GM19455 (cell line): Measurements from ENCODE around the gene LINGO3.
"Not testable (repeated sequence)": the region's sequence is repeated elsewhere in the genome, so short reads cannot be mapped to it uniquely, and the experiment has no call there.

ENCODE experiments used
- ATAC-seq: cut with Tn5 transposase; IDR thresholded peaks from one replicate; pipeline ENCODE4 v1.9.1; 2021; ENCODE audit not compliant: unreplicated experiment

LINGO3 gene

DNA sequence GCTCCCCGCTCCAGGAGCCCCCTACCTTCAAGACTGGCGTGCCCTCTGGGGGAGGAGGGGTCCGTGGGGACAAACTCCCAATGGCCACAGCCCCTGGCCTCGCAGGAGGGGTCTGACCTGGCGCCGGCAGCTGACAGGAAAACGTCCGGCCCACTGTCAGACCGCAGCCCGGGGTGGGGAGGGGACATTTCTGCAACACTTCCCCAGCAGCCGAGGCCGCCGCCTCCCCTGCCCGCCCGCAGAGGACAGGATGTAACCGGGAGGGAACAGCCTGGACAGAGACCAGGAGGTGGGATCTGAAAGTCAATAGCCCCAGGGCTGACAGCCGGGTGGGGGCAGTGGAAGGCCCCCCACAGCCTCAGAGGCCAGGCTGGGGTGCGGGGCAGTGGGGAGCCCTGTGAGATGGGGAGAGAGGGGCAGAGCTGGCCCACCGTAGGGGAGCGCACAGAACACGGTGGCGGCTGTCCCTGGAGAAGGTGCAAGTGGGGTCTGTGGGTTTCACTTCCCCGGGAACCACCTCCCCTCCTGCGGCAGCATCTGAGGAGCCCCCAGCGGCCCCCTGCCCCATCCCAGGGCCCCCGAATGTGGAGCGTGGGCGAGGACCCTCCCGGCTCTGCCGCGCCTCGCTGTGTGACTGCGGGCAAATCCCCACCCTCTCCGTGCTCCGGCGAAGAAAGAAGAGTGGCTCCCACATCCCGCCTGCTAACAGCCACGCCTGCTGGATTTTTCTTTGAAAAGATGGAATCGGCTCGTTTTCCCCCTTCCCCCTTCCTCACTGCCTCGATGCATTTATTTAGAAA, 25.7 kb downstream of the LINGO3 start, which contains the start of gene PEAK3:
TSS of gene PEAK3 (minus strand) at position 114 of the 800 bp plus-strand sequence. CDS start 1,244 bp downstream, outside the sequence.
- ATAC-seq = no peak

DNA sequence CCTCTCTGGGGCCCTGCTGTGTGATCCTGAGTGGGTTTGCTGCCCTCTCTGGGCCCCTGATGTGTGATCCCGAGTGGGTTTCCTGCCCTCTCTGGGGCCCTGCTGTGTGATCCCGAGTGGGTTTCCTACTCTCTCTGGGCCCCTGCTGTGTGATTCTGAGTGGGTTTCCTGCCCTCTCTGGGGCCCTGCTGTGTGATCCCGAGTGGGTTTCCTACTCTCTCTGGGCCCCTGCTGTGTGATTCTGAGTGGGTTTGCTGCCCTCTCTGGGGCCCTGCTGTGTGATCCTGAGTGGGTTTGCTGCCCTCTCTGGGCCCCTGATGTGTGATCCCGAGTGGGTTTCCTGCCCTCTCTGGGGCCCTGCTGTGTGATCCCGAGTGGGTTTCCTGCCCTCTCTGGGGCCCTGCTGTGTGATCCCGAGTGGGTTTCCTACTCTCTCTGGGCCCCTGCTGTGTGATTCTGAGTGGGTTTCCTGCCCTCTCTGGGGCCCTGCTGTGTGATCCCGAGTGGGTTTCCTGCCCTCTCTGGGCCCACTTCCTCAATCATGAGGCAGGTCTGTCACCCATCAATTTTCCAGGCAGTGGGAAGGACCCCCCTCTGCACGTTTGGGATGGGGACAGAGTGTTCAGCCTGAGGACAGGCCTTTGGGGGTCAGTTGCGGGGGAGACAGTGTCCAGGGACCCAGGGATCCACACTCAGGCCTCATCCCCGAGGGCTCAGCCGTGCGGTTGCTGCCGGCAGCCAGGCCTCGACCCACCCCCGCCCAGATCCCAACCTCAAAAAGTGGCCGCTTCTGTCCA, 26.5 kb downstream of the LINGO3 start:
- ATAC-seq = not testable (repeated sequence)

DNA sequence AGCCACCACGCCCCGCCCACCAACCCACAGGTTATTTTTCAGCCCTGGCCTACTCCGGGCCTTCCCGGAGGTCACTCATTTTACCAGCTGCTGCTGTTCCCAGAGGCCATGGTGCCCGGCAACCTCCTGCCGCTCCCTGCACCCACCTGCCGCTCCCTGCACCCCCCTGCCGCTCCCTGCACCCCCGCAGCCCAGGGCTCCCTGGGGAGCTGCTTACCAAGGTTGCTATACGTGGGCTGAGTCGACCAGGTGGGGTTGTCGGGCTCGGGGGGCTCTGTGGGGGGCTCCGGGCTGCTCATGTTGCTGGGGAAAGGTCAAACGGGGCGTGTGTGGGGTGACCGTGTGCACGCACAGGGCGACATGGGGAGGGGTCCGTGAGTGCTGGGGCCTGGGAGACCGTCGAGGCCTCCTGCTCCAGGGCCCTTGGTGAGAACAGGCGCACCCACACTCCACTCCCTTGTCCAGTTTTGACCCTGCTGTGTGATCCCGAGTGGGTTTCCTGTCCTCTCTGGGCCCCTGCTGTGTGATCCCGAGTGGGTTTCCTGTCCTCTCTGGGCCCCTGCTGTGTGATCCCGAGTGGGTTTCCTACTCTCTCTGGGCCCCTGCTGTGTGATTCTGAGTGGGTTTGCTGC, 27.2 kb downstream of the LINGO3 start:
- ATAC-seq = no peak

DNA sequence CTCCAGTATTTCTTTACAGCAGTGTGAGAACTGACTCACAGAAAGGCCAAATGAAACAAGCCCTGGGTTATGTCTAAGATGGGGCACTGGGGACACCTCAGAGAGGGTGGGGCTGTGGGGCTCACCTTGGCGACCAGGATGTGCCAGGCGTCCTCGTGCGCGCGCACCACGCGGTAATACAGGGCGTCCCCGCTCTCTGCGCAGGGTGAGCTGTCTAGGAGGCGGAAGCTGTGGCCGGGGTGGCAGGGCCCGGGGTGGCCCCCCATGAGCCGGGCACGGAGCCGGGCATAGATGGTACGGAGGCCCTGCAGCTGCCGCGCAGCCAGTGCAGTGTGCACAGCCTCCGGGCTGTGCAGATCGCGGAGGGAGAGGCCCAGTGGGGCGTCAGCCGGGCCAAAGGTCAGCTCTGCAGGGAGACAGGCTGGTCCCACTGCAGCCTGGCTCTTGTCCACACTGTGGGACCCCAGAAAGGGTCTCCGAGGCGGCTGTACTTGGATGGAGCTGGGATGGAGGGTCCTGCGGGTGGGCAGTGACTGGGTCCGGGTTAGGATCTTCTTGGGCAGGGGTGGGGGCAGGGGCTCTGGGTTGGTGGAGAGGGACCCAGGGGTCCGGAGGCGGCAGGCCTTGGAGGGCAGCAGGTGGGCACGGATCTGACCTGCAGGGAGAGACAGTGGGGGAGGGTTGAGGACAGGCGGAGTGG, 29.3 kb downstream of the LINGO3 start:
- ATAC-seq = no peak

DNA sequence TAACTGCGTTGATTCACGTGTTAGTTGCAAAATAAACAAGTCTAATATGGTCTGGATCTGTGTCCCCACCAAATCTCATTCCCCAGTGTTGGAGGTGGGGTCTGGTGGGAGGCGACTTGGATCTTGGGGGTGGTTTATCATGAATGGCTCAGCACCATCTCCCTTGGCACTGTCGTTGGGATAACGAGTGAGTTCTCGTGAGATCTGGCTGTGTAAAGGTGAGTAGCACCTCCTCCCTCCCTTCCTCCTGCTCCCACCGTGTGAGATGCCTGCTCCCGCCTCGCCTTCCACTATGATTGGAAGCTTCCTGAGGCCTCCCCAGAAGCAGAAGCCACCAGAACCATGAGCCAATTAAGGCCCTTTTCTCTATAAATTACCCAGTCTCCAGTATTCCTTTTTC, 30.8 kb downstream of the LINGO3 start:
- no peak for ATAC-seq

DNA sequence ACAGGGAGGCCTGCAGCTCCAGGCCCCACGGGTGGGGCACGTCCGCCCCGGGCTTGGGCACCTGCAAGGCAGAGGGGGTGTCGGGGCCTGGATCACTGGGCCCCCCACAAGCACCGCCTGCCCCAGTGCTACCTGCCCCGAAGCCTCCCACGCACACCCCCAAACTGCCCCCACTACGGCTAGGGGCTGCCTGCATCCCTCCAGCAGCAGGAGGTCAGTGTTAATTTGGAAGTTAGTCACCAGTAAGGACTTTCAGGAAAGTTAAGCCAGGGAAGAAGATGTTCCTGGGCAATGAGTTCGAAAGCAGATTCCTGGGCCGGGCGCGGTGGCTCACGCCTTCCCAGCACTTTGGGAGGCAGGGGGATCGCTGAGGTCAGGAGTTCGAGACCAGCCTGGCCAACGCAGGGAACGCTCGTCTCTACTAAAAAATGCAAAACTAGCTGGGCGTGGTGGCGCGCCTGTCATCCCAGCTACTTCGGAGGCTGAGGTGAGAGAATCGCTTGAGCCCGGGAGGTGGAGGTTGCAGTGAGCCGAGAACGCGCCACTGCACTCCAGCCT, 31.4 kb downstream of the LINGO3 start:
- no peak for ATAC-seq

DNA sequence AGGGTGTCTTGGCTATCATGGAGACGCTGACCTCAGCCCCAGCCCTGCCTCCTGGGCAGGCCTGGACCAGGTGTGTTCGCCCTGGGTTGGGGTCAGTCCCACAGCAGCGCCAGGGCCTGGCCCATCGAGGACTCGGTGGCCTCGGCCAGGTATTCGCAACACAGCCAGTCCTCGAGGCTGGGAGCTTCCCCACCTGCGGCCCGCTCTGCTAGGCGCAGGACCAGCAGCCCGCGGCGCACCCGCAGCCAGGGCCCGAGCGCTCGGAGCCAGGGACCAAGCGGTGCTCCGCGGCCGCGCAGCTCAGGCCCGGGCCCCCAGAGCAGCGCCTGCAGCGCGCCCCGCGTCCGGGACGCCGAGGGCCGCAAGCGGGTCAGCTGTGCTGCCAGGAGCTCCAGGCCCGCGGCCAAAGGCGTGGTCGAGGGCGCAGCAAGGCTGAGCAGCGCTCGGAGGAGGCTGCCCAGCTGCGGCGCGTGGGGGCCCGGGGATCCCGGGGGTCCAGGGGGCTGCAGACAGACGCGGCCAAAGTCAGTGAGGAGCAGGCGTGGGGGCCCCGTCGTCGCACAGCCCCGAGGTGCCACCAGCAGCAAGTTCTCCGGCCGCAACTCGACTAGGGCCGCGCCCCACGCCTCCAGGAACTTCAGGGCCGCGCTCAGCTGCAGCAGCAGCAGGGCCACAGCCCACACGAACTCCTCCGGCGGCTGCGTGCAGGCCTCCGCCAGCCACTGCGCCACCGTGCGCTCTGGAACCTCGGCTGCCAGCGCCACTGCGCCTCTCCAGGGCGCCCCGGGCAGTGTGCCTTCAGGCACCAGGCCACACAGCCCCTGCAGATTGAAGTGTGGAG, 32.1 kb downstream of the LINGO3 start:
- no peak for ATAC-seq

DNA sequence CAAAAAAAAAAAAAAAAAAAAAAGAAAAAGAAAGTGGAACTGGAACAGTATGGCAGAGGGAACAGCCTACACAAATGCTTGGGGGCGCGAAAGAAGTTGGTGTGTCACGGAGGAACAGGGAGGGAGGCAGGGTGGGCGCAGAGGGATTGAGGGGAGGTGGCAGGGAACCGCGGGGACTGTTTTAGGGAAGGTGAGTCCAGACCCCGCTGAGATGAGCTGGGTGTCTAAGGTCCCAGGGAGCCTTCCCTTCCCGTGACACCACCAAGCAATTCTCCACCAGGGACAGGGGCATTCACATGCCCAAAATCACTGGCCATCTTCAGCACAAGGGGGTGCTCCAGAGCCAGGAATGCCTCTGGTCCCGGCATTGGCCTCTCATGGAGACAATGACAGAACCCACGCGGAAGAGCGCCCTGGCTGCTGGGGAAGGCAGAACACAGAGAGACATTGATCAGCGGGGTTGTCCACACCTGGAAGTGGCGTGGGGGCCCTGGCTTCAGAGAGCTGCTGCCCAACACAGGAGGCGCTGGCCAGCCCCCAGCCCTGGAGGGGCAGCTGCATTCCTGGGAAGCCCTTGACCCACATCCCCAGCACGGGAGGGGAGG, 32.9 kb downstream of the LINGO3 start:
- ATAC-seq = no peak

DNA sequence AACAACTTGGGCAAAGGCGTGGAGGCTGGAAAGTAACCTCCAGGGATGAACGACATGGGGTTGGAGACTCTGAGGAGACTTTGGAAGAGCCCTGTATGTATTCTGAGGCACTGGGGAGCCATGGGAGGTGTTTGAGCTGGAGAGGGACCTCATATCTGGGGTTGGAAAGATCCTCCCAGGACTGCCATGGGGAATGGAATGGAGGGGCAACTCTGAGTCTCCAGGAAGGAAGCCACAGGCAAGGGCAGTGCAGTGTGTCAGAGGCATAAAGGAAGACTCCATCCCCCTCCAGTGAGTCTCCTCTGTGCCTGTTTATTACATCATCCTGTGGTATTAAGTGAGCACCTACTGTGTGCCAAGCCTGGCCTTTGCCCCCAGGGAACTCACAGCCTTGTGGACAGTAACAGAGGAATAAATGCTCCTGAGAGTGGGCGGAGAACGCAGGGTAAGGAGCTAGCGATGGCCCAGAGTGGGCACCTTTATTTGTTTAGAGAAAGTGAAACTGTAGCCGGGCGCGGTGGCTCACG, 33.7 kb downstream of the LINGO3 start:
- ATAC-seq = no peak

DNA sequence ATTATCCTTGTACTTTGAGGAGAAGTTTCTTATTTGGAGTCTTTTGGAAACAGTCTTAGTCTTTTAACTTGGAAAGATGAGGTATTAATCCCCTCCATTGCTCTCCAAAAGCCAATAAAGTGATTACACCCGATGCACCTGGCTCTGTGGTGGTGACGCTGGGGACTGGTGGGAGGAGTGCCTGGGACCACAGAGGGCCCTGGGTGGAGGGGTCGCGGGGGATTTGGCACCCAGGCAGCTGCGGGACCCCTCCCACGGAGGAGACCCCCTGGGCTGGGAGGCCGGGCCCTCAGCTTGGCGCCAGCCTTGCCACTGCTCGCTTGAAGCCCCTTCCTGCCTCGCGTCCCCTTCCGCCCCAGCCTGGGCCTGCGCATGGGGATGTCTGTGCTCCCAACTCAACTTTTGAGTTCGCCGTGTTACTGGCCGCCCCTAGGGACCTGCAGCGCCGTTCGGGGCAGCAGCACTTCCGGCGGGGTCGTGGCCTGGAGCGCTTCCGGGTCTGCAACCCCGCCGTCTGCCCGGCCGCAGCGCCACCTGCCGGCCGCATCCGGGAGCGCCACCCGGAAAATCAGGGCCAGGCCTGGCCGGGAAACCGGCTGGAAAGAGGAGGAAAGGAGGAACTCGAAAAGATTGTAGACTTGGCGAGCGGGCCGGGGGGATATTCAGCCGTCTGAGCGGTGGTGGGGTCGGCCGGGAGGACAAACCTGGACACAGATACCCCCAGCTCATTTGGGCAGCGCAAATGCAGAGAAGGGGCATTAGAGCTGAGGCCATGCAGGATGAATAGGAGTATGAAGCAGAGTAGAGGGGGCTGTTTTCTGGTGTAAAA, 34.4 kb downstream of the LINGO3 start:
- no peak for ATAC-seq

DNA sequence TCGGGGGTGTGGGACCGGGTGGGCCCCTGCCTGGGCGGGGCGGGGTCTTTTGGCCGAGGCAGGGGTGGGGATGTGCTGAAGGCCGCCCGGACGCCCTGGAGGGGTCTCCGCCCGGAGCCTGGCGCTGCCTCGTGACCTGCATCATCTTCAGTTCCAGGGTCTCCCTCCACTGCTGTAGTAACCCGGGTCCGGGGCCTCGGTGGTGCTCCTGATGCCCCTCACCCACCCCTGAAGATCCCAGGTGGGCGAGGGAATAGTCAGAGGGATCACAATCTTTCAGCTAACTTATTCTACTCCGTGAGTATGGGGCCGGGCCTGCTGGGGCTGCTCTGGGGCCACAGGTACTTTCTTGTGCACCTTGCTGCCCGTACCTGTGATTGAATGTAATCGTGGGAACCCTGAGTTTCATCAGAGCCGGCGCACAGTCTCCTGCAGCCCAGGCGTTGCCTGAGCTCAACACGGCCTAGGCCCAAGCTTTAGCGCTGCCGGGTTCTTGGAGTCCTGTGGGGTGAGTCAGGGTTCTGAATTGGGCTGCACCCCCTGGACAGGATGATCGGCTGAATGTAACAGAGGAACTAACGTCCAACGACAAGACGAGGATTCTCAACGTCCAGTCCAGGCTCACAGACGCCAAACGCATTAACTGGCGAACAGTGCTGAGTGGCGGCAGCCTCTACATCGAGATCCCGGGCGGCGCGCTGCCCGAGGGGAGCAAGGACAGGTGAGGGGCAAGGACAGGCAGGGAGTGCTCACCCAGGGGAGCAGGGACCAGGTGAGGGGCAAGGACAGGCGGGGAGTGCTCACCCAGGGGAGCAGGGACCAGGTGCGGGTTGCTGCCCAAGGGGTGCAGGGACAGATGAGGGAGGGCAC, 36.5 kb downstream of the LINGO3 start:
- ATAC-seq = no peak

DNA sequence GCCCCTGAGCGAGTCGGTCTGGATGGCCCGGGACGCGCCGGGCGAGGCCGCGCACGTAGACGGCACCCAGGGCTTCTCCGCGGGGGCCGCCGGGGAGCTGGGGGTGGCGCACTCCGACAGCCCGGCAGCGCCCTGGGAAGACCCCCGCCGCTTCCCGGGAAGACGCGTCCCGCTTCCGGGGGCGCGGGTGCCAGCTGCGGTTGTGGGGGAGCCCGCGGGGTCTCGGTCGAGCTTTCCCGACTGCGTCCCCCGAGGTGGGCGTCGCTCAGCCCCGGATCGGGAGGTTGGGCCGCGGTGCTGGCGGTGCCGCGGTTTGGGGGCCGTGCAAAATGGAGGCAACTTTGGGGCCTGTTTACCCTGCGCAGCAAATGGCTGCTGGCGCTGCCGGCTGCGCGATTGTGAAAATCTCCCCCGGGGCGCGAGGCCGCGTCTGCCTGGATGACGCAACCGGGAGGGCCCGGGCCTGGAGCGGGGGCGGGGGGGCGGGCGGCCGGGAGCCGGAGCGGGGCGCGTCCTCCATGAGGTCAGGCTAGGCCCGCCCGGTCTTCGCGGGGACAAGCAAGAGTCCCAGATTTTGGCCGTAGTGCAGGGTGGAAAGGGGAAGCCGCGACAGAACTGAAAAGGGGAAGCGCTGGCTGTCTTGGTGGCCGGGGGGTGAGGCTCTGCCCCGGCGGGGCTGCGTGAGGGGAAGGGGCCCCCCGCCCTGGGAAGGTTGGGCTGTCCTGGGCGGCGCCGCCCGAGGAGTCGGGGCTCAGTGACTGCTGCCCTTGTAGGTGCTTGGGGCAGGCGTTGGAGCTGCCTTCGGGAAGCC, 37.3 kb downstream of the LINGO3 start:
- no peak for ATAC-seq

DNA sequence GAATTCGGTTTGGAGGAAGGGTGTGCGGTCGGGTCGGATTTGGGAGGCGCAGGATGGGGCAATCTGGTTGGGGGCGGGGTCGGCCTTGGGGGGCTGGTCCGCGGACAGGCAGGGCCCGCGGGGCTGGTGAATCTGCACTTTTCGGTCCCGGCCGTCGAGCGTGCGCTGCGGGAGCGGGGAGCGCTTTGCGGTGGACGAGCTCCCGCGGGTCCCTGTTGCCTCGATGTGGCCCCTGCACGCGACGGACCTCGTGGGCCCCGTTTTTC, 37.9 kb downstream of the LINGO3 start:
- no peak for ATAC-seq

DNA sequence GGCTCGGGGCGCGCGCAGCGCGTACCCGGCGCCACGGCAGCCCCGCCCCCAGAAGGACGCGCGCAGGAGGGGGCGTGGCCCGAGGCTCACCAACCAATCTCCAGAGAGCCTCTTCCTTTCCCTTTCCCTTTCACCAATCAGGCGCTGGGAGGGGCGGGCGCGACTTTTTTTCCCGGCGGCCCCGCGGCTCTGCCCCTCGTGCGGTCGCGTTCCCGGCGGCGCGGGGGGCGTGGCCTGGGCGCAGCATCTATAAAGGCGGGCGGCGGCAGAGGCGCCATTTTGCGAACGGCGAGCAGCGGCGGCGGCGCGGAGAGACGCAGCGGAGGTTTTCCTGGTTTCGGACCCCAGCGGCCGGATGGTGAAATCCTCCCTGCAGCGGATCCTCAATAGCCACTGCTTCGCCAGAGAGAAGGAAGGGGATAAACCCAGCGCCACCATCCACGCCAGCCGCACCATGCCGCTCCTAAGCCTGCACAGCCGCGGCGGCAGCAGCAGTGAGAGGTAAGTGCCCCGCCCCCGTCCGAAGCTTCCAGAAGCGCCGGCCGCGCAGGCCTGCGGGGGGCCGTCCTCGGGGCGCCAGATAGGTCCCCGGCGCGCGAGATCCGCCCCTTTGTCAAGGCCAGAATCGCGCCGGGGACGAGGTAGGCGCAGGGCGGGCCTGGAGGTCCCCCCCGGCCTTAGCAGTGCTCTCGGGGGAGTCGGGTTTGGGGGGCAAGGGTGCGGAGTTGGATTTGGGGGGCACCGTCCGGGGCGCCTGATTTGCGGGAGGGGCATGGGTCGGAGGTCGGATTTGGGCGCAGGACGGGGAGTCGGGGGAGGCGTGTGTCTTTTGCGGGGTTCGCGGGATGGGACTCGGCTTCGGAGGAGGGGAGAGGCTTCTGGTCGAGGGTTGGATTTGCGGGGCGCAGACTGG, 38.5 kb downstream of the LINGO3 start:
- peak; percentile 56 for ATAC-seq

DNA sequence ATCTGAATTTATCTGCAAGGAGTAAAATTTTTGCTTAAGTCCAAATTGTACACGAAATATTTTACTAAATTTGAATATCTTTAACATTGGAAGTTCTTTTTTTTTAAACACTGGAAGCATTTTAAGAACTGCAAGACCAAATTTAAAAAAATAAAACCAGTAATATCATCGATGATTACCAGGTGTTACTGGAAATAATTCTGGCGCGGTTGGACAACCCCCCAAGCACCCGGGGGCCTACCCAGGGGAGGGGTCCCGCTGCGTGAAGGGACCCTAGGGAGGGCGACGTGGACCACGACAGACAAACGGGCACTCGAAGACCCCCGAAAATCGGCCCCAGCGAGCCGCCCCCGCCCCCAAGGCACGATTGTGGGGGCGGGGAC, 39.1 kb downstream of the LINGO3 start:
- no peak for ATAC-seq

DNA sequence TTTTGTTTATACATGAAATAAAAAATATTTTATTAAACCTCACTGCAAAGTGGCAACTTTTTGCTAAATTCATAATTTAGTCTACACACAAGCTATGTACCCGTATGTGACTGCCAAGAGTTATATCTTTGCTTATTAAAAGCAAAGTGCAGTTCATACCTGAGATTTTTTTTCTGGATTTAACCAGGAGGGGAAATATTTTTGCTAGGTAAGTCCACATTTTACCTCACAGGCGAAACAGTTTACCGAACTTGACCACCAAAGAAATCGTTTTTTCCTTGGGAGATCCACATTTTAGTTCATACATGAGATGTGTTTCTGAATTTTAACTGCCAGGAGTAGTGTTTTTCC, 39.5 kb downstream of the LINGO3 start:
- ATAC-seq = no peak
